GM06990 (cell line): Measurements from ENCODE around the gene CYP2W1.
"Not testable (repeated sequence)": the region's sequence is repeated elsewhere in the genome, so short reads cannot be mapped to it uniquely, and the experiment has no call there.

ENCODE experiments used
- DNase-seq: peaks from one replicate; pipeline ENCODE4 v3.0.0-alpha.2; 2011; ENCODE audit not compliant: insufficient read length; ENCODE audit errors: extremely low read depth
- H3K27me3 ChIP-seq: replicated peaks from 2 replicates; pipeline ENCODE4 v1.6.0; 2011; ENCODE audit warnings: low read length; ENCODE audit not compliant: control insufficient read depth, insufficient read depth
- H3K36me3 ChIP-seq: 2 replicates; pipeline ENCODE4 v1.5.1; 2011; ENCODE audit warnings: low read length; ENCODE audit not compliant: control insufficient read depth, insufficient read depth
- H3K4me3 ChIP-seq: replicated peaks from 2 replicates; pipeline ENCODE4 v1.5.1; 2011; ENCODE audit warnings: low read depth, mild to moderate bottlenecking, control low read depth, low read length
- CTCF ChIP-seq: IDR thresholded peaks from 2 replicates; pipeline ENCODE4 v1.5.1; 2011; ENCODE audit warnings: low read length, control low read depth, mild to moderate bottlenecking, inconsistent platforms; ENCODE audit not compliant: insufficient read depth, poor library complexity, severe bottlenecking

The CYP2W1 gene

GRCh38 chr7:937856-938484 lies 45.0 kb upstream of the CYP2W1 start:
- Histone ChIP-seq H3K27me3 (no peaks in the 10 kb centered on the region), H3K4me3 (no peak overlapping the region), H3K36me3 (no peaks in the 10 kb centered on the region; the same call in 1 of the 2 replicates)
- no peak for TF ChIP-seq CTCF
- DNase-seq, result no peak

DNA sequence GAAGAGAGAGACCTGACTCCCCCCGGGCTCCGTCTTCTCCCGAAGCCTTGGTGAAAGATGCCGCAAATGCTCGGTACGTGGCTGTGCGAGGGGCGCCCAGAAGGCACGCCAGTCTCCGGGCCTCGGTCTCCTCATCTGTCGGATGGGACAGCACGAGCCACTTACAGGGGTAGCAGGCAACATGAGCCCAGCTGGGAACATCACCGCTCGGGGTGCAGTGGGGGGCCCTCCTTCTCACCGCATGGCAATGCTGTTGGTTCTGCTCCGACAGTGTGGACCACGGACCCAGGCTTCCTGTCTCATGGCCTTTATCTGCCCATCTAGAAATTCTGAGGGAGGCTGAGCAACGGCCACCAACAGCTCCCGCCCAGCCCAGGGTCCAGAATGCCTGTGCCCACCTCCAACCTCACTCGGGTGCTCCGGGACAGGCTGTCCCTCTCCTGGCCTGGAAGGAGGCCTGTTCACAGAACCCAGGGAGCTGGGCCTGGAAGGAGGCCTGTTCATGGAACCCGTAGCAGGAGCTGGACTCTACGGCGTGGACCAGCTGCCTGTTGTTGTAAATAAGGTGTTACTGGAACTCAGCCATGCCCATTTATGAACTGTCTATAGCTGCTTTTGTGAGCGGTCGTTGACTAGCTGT lies 44.3 kb upstream of the CYP2W1 start:
- no peak for TF ChIP-seq CTCF
- no peak for DNase-seq
- H3K27me3 ChIP-seq, result no peaks in the 10 kb centered on the region
- no peak overlapping the region for H3K4me3 ChIP-seq
- H3K36me3 ChIP-seq, result no peaks in the 10 kb centered on the region; the same call in 1 of the 2 replicates

- no peak for DNase-seq
- TF ChIP-seq CTCF, result no peak
- no peak overlapping the region for H3K4me3 ChIP-seq
Observed at GRCh38 chr7:939843-940242, 43.1 kb upstream of the CYP2W1 start.

GRCh38 chr7:940599-941408 lies 42.2 kb upstream of the CYP2W1 start:
- no peak overlapping the region for H3K4me3 ChIP-seq
- H3K27me3 ChIP-seq, result no peaks in the 10 kb centered on the region
- H3K36me3 ChIP-seq, result no peaks in the 10 kb centered on the region; the same call in 1 of the 2 replicates
- DNase-seq, result no peak
- no peak for TF ChIP-seq CTCF

More at GRCh38 chr7:939843-940242, 43.1 kb upstream of the CYP2W1 start:
- no peaks in the 10 kb centered on the region for H3K27me3 ChIP-seq
- no peaks in the 10 kb centered on the region; the same call in 1 of the 2 replicates for H3K36me3 ChIP-seq

GRCh38 chr7:943793-944192 lies 39.2 kb upstream of the CYP2W1 start:
- H3K27me3 ChIP-seq, H3K36me3 ChIP-seq, DNase-seq, H3K4me3 ChIP-seq: not testable (repeated sequence)

DNA sequence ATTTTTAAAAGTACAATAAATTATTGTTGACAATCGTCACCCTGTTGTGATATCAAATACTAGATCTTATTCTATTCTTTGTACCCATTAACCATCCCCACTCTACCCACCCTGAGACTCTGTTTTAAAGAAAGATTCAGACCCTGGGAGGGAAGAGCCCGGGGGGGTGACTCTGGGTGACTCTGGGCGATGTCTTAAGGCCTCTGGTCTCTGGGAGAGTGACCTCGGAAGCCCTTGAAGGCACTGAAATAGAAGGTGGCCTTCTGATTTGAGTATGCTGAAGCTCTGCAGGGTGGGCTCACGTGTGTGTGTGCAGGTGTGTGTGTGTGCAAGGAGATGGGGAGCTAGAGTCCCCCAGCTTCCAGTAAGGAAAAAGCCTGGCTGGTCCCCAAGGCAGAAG lies 38.2 kb upstream of the CYP2W1 start:
- Histone ChIP-seq H3K36me3 (peaks cover 2% of the 10 kb centered on the region), H3K27me3 (no peaks in the 10 kb centered on the region), H3K4me3 (no peak overlapping the region)
- TF ChIP-seq CTCF, result no peak
- DNase-seq, result no peak
